Cardiac fibroblast (primary cell): Measurements from ENCODE around the gene SEC24B.
A peak's percentile ranks its signal among the peaks of the same experiment; 100 is the strongest.

Experiments used
- DNase-seq, 2 donors: peaks; one replicate each; pipeline versions ENCODE4 v3.0.0 to v3.0.0-alpha.2; 2010; ENCODE audit warnings: low read depth in 2 of 2
- H3K4me3 ChIP-seq, 2 donors: replicated peaks in 1 of 2; 1 replicate in 1 of 2; 2 replicates in 1 of 2; pipeline ENCODE4 v1.5.1; 2011; ENCODE audit warnings: low read depth in 2 of 2, low read length in 2 of 2, mild to moderate bottlenecking in 2 of 2, moderate library complexity in 1 of 2
- CTCF ChIP-seq: IDR thresholded peaks from one replicate; pipeline ENCODE4 v1.5.1; 2011; ENCODE audit warnings: low read depth, mild to moderate bottlenecking, low read length, inconsistent platforms

SEC24B gene

GRCh38 chr4:109465069-109465468, 31.5 kb downstream of the SEC24B start:
- TF ChIP-seq CTCF = no peak
- peak; percentile 40 to 58 for DNase-seq
- H3K4me3 ChIP-seq = no peak overlapping the region

- no peak for DNase-seq
- TF ChIP-seq CTCF = no peak
- no peak overlapping the region for H3K4me3 ChIP-seq
These were observed 36.3 kb downstream of the SEC24B start for GRCh38 chr4:109469915-109470314.

GRCh38 chr4:109472343-109472761, 38.7 kb downstream of the SEC24B start:
- H3K4me3 ChIP-seq = no peak overlapping the region
- TF ChIP-seq CTCF = no peak
- peak; percentile 58 to 70 for DNase-seq

GRCh38 chr4:109473824-109474223, 40.2 kb downstream of the SEC24B start:
- no peak overlapping the region for H3K4me3 ChIP-seq
- DNase-seq = no peak
- TF ChIP-seq CTCF = no peak

- no peak for TF ChIP-seq CTCF
- DNase-seq = no peak
- no peak overlapping the region for H3K4me3 ChIP-seq
These were observed 52.4 kb downstream of the SEC24B start for GRCh38 chr4:109486007-109486406.

GRCh38 chr4:109494563-109494962, 60.9 kb downstream of the SEC24B start:
- peak in 1 of 2 donors; percentile 14 for DNase-seq
- no peak overlapping the region for H3K4me3 ChIP-seq
- TF ChIP-seq CTCF = no peak

GRCh38 chr4:109495514-109495913, 61.9 kb downstream of the SEC24B start:
- H3K4me3 ChIP-seq = no peak overlapping the region
- no peak for DNase-seq
- no peak for TF ChIP-seq CTCF
